Liver (tissue), 9 donors: ENCODE measurements around the gene PER1. TPM values are rescaled to one million over a fixed set of nuclear protein-coding genes. Genes with fewer than 3 reads are reported as not detected.

Experiments
- DNase-seq: peaks from one replicate; pipeline ENCODE4 v3.0.0-alpha.2; 2017; ENCODE audit warnings: low spot score
- H3K27ac ChIP-seq, 2 donors: one replicate each; pipeline ENCODE4 v1.7.0; 2013; ENCODE audit warnings: inconsistent platforms in 2 of 2, low read length in 2 of 2, control low read depth in 1 of 2, low read depth in 1 of 2, mild to moderate bottlenecking in 1 of 2
- H3K27me3 ChIP-seq, 4 donors: one replicate each; pipeline versions ENCODE4 v1.6.1 to v1.7.0; 2013; ENCODE audit warnings: low read length in 3 of 4, inconsistent platforms in 1 of 4, mild to moderate bottlenecking in 1 of 4, moderate library complexity in 1 of 4; ENCODE audit not compliant: control insufficient read depth in 4 of 4, insufficient read depth in 4 of 4
- H3K36me3 ChIP-seq, 4 donors: one replicate each; pipeline versions ENCODE4 v1.6.1 to v1.7.0; 2013; ENCODE audit warnings: low read length in 3 of 4, mild to moderate bottlenecking in 3 of 4, low read depth in 1 of 4, moderate library complexity in 1 of 4; ENCODE audit not compliant: control insufficient read depth in 4 of 4, insufficient read depth in 3 of 4
- H3K4me1 ChIP-seq, 4 donors: one replicate each; pipeline versions ENCODE4 v1.6.1 to v1.7.0; 2013; ENCODE audit warnings: low read length in 3 of 4, mild to moderate bottlenecking in 3 of 4, moderate library complexity in 1 of 4; ENCODE audit not compliant: control insufficient read depth in 4 of 4, insufficient read depth in 4 of 4
- H3K4me3 ChIP-seq, 3 donors: one replicate each; pipeline versions ENCODE4 v1.6.1 to v1.7.0; 2013; ENCODE audit warnings: low read length in 3 of 3, control low read depth in 1 of 3, low read depth in 1 of 3, mild to moderate bottlenecking in 1 of 3
- H3K9ac ChIP-seq, 2 donors: one replicate each; pipeline ENCODE4 v1.7.0; 2013; ENCODE audit warnings: low read length in 2 of 2, mild to moderate bottlenecking in 2 of 2, moderate library complexity in 2 of 2, control low read depth in 1 of 2, low read depth in 1 of 2
- H3K9me3 ChIP-seq, 4 donors: one replicate each; pipeline versions ENCODE4 v1.6.1 to v1.7.0; 2013; ENCODE audit warnings: low read length in 3 of 4; ENCODE audit not compliant: control insufficient read depth in 4 of 4
- EGR1 ChIP-seq, 2 donors: IDR thresholded peaks; 2 replicates each; pipeline ENCODE4 v1.6.1; 2016 to 2018; ENCODE audit warnings: antibody characterized with exemption in 2 of 2, low read depth in 2 of 2
- FOXA2 ChIP-seq: IDR thresholded peaks from 2 replicates; pipeline ENCODE4 v1.6.1; 2016; ENCODE audit warnings: antibody characterized with exemption
- GABPA ChIP-seq, 2 donors: IDR thresholded peaks in 1 of 2; conservative IDR thresholded peaks in 1 of 2; 2 replicates each; pipeline ENCODE4 v1.6.1; 2016; ENCODE audit warnings: antibody characterized with exemption in 2 of 2, mild to moderate bottlenecking in 1 of 2, moderate library complexity in 1 of 2
- NR2F2 ChIP-seq: IDR thresholded peaks from 2 replicates; pipeline ENCODE4 v1.6.1; 2016; ENCODE audit warnings: antibody characterized with exemption
- RAD21 ChIP-seq, 2 donors: IDR thresholded peaks; 2 replicates each; pipeline ENCODE4 v1.6.1; 2016; ENCODE audit warnings: antibody characterized with exemption in 2 of 2, mild to moderate bottlenecking in 2 of 2
- REST ChIP-seq: IDR thresholded peaks from 2 replicates; pipeline ENCODE4 v1.6.1; 2016; ENCODE audit warnings: antibody characterized with exemption, mild to moderate bottlenecking
- RXRA ChIP-seq, 2 donors: IDR thresholded peaks; 2 replicates each; pipeline ENCODE4 v1.6.1; 2017 to 2018; ENCODE audit warnings: antibody characterized with exemption in 2 of 2, mild to moderate bottlenecking in 1 of 2
- YY1 ChIP-seq: IDR thresholded peaks from 2 replicates; pipeline ENCODE4 v1.6.1; 2016; ENCODE audit warnings: antibody characterized with exemption, mild to moderate bottlenecking
- WGBS: extraction: QIAGEN DNeasy Blood & Tissue Kit; methylation state at CpG from one replicate; pipeline ENCODE4 v1.1.7; 2013; 5-methylcytosine and 5-hydroxymethylcytosine counted together
- polyA plus RNA-seq, 2 donors: library from polyadenylated mRNA; stranded (reverse) in 1 of 2; unstranded in 1 of 2; fragments of 200-250 nt in 1 of 2; fragments of >200 nt in 1 of 2; fragmentation: Nextera tagmentation in 1 of 2; extraction: Ambion mirVana in 1 of 2; gene quantifications; one replicate each; pipeline versions ENCODE4 v1.2.1 to v1.2.3, GENCODE V29; 2013 to 2015
- total RNA-seq, 2 donors: library from RNA; depleted of rRNA; stranded (reverse); fragments of >200 nt; gene quantifications; one replicate each; pipeline ENCODE4 v1.2.3, GENCODE V29; 2014
- TF ChIP-seq, protein P1 (sequence below): fragments of 150-350 bp; IDR thresholded peaks from 2 replicates; pipeline ENCODE4 v1.5.1; 2017; ENCODE audit warnings: improper control_type of control experiment, low read depth, low read length; ENCODE audit not compliant: missing input control
- TF ChIP-seq, protein P2 (sequence below): IDR thresholded peaks from 2 replicates; pipeline ENCODE4 v1.6.1; 2016; ENCODE audit warnings: antibody characterized with exemption
- TF ChIP-seq, protein P3 (sequence below): IDR thresholded peaks from 2 replicates; pipeline ENCODE4 v1.6.1; 2016; ENCODE audit warnings: antibody characterized with exemption
- TF ChIP-seq, protein P4 (sequence below): IDR thresholded peaks from 2 replicates; pipeline ENCODE4 v1.6.1; 2016; ENCODE audit warnings: antibody characterized with exemption
- donor health status: healthy.
- donor health status: healthy.
- donor health status: healthy.
- donor health status: healthy.
- donor health status: healthy.

Gene PER1
- total and polyA plus RNA-seq, 4 donors, result 10.1 to 71.6 (median 29.7) TPM

- no peaks in the 10 kb centered on the region for H3K9me3 ChIP-seq
- DNase-seq, result no peak
- WGBS, result 1% methylated on average over 23 of the region's 23 CpGs
- H3K36me3 ChIP-seq, result no peaks in the 10 kb centered on the region
- peak overlapping the region; percentile 73 to 85 for H3K27ac ChIP-seq
- H3K27me3 ChIP-seq, result no peaks in the 10 kb centered on the region
- H3K4me3 ChIP-seq, result peak overlapping the region; percentile 52 to 76 (median 57)
- H3K9ac ChIP-seq, result peak overlapping the region in 1 of 2 donors; percentile 54
- TF ChIP-seq RAD21 (IDR thresholded peaks at IDR 0.05) (no peak), YY1 (peak; percentile 55), EGR1 (IDR thresholded peaks at IDR 0.05; ENCODE audit: low read depth in 2 of 2) (no peak)
- H3K4me1 ChIP-seq, result peaks cover 11 to 44% (median 31%) of the 10 kb centered on the region in 4 donors
These were observed 34.2 kb upstream of the PER1 start for GRCh38 chr17:8186446-8186786.

DNA sequence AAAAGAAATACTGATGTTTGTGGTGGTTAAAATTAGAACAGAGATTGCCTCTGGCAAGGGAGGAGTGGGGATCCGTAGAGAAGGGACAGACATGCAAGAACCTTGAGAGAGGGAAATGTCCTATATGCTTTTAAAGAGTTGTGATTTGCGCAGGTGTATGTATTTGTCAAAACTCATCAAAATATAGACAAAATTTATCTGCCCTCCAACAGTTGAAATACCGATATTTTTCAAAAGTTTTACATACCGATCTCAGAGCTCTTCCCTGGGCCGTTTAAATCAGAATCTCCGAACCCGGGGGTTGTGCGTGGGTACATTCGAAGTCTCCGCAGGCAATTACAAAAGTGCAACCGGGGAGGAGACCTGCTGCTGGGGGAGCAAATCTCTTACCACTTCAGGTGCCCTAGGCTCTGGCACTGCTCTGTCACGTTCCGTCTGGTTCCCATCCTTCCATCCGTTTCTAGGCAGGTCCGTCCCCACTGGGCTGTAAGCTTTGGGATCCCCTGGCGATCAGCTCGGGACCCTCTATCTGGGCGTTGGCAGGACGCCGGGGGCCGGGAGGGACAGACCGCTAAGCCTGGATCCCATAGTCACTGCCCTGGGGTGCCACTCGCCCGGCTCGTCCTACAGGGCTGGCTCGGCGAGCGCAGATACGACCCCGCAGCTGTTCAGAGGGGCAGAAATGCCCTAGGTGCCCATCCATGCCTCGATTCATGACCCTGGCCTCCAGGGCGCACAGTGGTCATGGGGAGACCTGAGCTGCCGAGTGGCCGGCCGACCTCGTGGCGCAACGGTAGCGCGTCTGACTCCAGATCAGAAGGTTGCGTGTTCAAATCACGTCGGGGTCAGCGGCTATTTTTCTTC is 33.6 kb upstream of the PER1 start:
- Histone ChIP-seq H3K36me3 (no peaks in the 10 kb centered on the region), H3K9ac (peak overlapping the region; percentile 12 to 67), H3K4me1 (peaks cover 11 to 44% (median 30%) of the 10 kb centered on the region in 4 donors), H3K27me3 (no peaks in the 10 kb centered on the region), H3K27ac (peak overlapping the region; percentile 73 to 85), H3K4me3 (peak overlapping the region; percentile 52 to 76 (median 57)), H3K9me3 (no peaks in the 10 kb centered on the region)
- TF ChIP-seq, protein P1, sequence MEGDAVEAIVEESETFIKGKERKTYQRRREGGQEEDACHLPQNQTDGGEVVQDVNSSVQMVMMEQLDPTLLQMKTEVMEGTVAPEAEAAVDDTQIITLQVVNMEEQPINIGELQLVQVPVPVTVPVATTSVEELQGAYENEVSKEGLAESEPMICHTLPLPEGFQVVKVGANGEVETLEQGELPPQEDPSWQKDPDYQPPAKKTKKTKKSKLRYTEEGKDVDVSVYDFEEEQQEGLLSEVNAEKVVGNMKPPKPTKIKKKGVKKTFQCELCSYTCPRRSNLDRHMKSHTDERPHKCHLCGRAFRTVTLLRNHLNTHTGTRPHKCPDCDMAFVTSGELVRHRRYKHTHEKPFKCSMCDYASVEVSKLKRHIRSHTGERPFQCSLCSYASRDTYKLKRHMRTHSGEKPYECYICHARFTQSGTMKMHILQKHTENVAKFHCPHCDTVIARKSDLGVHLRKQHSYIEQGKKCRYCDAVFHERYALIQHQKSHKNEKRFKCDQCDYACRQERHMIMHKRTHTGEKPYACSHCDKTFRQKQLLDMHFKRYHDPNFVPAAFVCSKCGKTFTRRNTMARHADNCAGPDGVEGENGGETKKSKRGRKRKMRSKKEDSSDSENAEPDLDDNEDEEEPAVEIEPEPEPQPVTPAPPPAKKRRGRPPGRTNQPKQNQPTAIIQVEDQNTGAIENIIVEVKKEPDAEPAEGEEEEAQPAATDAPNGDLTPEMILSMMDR, result peak; percentile 6
- TF ChIP-seq GABPA (IDR thresholded peaks at IDR 0.05 in 1 of 2, conservative IDR thresholded peaks at IDR 0.05 in 1 of 2) (no peak), FOXA2 (no peak), NR2F2 (peak; percentile 51), RXRA (IDR thresholded peaks at IDR 0.05) (peak in 1 of 2 donors; percentile 20)
- TF ChIP-seq, protein P2, sequence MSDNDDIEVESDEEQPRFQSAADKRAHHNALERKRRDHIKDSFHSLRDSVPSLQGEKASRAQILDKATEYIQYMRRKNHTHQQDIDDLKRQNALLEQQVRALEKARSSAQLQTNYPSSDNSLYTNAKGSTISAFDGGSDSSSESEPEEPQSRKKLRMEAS, result peak; percentile 48
- TF ChIP-seq, protein P3, sequence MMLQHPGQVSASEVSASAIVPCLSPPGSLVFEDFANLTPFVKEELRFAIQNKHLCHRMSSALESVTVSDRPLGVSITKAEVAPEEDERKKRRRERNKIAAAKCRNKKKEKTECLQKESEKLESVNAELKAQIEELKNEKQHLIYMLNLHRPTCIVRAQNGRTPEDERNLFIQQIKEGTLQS, result peak; percentile 98
- DNase-seq, result peak; percentile 97
- under 1% methylated on average over 44 of the region's 44 CpGs for WGBS

- DNase-seq, result no peak
- Histone ChIP-seq H3K9me3 (no peaks in the 10 kb centered on the region), H3K4me3 (peak overlapping the region in 1 of 3 donors; percentile 63), H3K9ac (peak overlapping the region in 1 of 2 donors; percentile 42), H3K27ac (peak overlapping the region in 1 of 2 donors; percentile 65), H3K27me3 (no peaks in the 10 kb centered on the region), H3K36me3 (no peaks in the 10 kb centered on the region), H3K4me1 (peaks cover 2 to 31% (median 19%) of the 10 kb centered on the region in 4 donors)
- WGBS, result 75% methylated on average over 19 of the region's 19 CpGs
- no peak for TF ChIP-seq GABPA (IDR thresholded peaks at IDR 0.05 in 1 of 2, conservative IDR thresholded peaks at IDR 0.05 in 1 of 2)
- TF ChIP-seq, protein P1, result no peak
- TF ChIP-seq, protein P3, result no peak
- no peak for TF ChIP-seq REST
- no peak for TF ChIP-seq EGR1 (IDR thresholded peaks at IDR 0.05; ENCODE audit: low read depth in 2 of 2)
- TF ChIP-seq, protein P4, sequence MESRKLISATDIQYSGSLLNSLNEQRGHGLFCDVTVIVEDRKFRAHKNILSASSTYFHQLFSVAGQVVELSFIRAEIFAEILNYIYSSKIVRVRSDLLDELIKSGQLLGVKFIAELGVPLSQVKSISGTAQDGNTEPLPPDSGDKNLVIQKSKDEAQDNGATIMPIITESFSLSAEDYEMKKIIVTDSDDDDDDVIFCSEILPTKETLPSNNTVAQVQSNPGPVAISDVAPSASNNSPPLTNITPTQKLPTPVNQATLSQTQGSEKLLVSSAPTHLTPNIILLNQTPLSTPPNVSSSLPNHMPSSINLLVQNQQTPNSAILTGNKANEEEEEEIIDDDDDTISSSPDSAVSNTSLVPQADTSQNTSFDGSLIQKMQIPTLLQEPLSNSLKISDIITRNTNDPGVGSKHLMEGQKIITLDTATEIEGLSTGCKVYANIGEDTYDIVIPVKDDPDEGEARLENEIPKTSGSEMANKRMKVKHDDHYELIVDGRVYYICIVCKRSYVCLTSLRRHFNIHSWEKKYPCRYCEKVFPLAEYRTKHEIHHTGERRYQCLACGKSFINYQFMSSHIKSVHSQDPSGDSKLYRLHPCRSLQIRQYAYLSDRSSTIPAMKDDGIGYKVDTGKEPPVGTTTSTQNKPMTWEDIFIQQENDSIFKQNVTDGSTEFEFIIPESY, result no peak
- no peak for TF ChIP-seq RXRA (IDR thresholded peaks at IDR 0.05)
- no peak for TF ChIP-seq YY1
These were observed 25.0 kb upstream of the PER1 start for GRCh38 chr17:8176998-8177731.
